Measurements from ENCODE around the gene MINDY4. TPM values are rescaled to one million over a fixed set of nuclear protein-coding genes. Genes with fewer than 3 reads are reported as not detected.

The MINDY4 gene
- total and polyA plus RNA-seq, 4 donors = 7.2 to 13.8 (median 9.1) TPM

GRCh38 chr7:30810986-30811385 lies 39.8 kb downstream of the MINDY4 start:
- no peaks in the 10 kb centered on the region for H3K9me3 ChIP-seq (ENCODE audit: control insufficient read depth, insufficient read depth, low read length)
- H3K4me3 ChIP-seq (ENCODE audit: low read depth, low read length) = no peak overlapping the region
- H3K36me3 ChIP-seq (ENCODE audit: control insufficient read depth, insufficient read depth, low read length) = no peaks in the 10 kb centered on the region
- H3K27me3 ChIP-seq (ENCODE audit: control insufficient read depth, insufficient read depth, low read length) = peaks cover 2% of the 10 kb centered on the region
- WGBS (ENCODE audit: insufficient coverage) = no CpG with 5 or more reads among the region's 5 CpGs
- no peak for DNase-seq (ENCODE audit: low read depth in 4 of 6, low spot score in 6 of 6)
- no peak overlapping the region for H3K27ac ChIP-seq (ENCODE audit: low read depth, low read length)
- peaks cover 18% of the 10 kb centered on the region for H3K4me1 ChIP-seq (ENCODE audit: control insufficient read depth, insufficient read depth, low read length)

- H3K36me3 ChIP-seq (ENCODE audit: control insufficient read depth, insufficient read depth, low read length) = no peaks in the 10 kb centered on the region
- H3K4me1 ChIP-seq (ENCODE audit: control insufficient read depth, insufficient read depth, low read length) = peaks cover 18% of the 10 kb centered on the region
- no peak overlapping the region for H3K27ac ChIP-seq (ENCODE audit: low read depth, low read length)
- no peaks in the 10 kb centered on the region for H3K9me3 ChIP-seq (ENCODE audit: control insufficient read depth, insufficient read depth, low read length)
- 98% methylated on average over 5 of the region's 6 CpGs for WGBS (ENCODE audit: insufficient coverage)
- peaks cover 2% of the 10 kb centered on the region for H3K27me3 ChIP-seq (ENCODE audit: control insufficient read depth, insufficient read depth, low read length)
- no peak for DNase-seq (ENCODE audit: low read depth in 4 of 6, low spot score in 6 of 6)
- H3K4me3 ChIP-seq (ENCODE audit: low read depth, low read length) = no peak overlapping the region
Measured at GRCh38 chr7:30812676-30813075, 41.5 kb downstream of the MINDY4 start.

- H3K4me3 ChIP-seq (ENCODE audit: low read depth, low read length) = no peak overlapping the region
- no peak overlapping the region for H3K27ac ChIP-seq (ENCODE audit: low read depth, low read length)
- H3K27me3 ChIP-seq (ENCODE audit: control insufficient read depth, insufficient read depth, low read length) = peaks cover 2% of the 10 kb centered on the region
- DNase-seq (ENCODE audit: low read depth in 4 of 6, low spot score in 6 of 6) = no peak
- H3K4me1 ChIP-seq (ENCODE audit: control insufficient read depth, insufficient read depth, low read length) = peaks cover 18% of the 10 kb centered on the region
- H3K9me3 ChIP-seq (ENCODE audit: control insufficient read depth, insufficient read depth, low read length) = no peaks in the 10 kb centered on the region
- 93% methylated on average over 3 of the region's 4 CpGs for WGBS (ENCODE audit: insufficient coverage)
- no peaks in the 10 kb centered on the region for H3K36me3 ChIP-seq (ENCODE audit: control insufficient read depth, insufficient read depth, low read length)
Measured at GRCh38 chr7:30813466-30813865, 42.2 kb downstream of the MINDY4 start.

DNA sequence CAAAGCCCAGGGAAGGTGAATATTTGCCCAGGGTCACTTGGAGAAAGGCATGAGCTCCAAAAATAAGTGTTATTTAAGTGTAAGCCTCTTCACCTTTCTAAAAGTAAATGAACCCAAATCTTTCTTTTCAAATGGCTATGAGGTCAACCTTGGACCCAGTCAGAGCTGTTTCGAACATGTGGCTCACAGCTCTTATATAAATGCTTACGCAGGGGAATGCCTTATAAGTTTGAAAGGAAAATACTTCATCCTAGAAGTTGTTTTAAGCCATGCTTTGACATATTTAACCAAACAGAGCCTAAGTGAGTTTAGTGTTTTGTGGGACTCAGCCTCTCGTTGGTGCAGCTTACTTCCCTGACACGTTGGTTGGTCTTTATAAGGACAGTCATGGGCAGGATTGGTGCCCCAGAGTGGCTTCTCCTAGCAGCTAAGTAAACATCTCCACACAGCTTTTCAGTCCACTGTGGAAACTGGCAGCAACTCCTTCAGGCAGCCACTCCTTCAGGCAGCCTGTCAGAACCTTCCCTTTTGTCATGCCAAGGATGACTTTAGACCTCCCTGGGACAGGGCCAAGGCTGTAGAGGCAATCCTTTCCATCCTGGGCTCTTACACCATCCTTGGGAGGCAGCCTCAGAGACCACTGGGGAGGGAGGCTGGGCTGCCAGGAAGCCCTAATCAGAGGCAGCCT lies 43.6 kb downstream of the MINDY4 start:
- no peaks in the 10 kb centered on the region for H3K36me3 ChIP-seq (ENCODE audit: control insufficient read depth, insufficient read depth, low read length)
- peak in 5 of 6 donors; percentile 13 to 73 (median 24) for DNase-seq (ENCODE audit: low read depth in 4 of 6, low spot score in 6 of 6)
- H3K4me1 ChIP-seq (ENCODE audit: control insufficient read depth, insufficient read depth, low read length) = peaks cover 18% of the 10 kb centered on the region
- no peak overlapping the region for H3K4me3 ChIP-seq (ENCODE audit: low read depth, low read length)
- H3K27ac ChIP-seq (ENCODE audit: low read depth, low read length) = peak overlapping the region; percentile 85
- H3K9me3 ChIP-seq (ENCODE audit: control insufficient read depth, insufficient read depth, low read length) = no peaks in the 10 kb centered on the region
- WGBS (ENCODE audit: insufficient coverage) = no CpG with 5 or more reads among the region's 4 CpGs
- H3K27me3 ChIP-seq (ENCODE audit: control insufficient read depth, insufficient read depth, low read length) = peaks cover 2% of the 10 kb centered on the region

- H3K36me3 ChIP-seq (ENCODE audit: control insufficient read depth, insufficient read depth, low read length) = no peaks in the 10 kb centered on the region
- no peak overlapping the region for H3K4me3 ChIP-seq (ENCODE audit: low read depth, low read length)
- H3K4me1 ChIP-seq (ENCODE audit: control insufficient read depth, insufficient read depth, low read length) = peaks cover 18% of the 10 kb centered on the region
- H3K9me3 ChIP-seq (ENCODE audit: control insufficient read depth, insufficient read depth, low read length) = no peaks in the 10 kb centered on the region
- H3K27ac ChIP-seq (ENCODE audit: low read depth, low read length) = peak overlapping the region; percentile 85
- H3K27me3 ChIP-seq (ENCODE audit: control insufficient read depth, insufficient read depth, low read length) = peaks cover 2% of the 10 kb centered on the region
- WGBS (ENCODE audit: insufficient coverage) = 100% methylated on average over 1 of the region's 3 CpGs
- DNase-seq (ENCODE audit: low read depth in 4 of 6, low spot score in 6 of 6) = no peak
Measured at GRCh38 chr7:30815388-30815854, 44.2 kb downstream of the MINDY4 start.

GRCh38 chr7:30815951-30816644 lies 44.9 kb downstream of the MINDY4 start:
- peaks cover 2% of the 10 kb centered on the region for H3K27me3 ChIP-seq (ENCODE audit: control insufficient read depth, insufficient read depth, low read length)
- WGBS (ENCODE audit: insufficient coverage) = 30% methylated on average over 9 of the region's 12 CpGs
- no peak overlapping the region for H3K4me3 ChIP-seq (ENCODE audit: low read depth, low read length)
- no peaks in the 10 kb centered on the region for H3K9me3 ChIP-seq (ENCODE audit: control insufficient read depth, insufficient read depth, low read length)
- DNase-seq (ENCODE audit: low read depth in 4 of 6, low spot score in 6 of 6) = peak in 5 of 6 donors; percentile 13 to 75 (median 36)
- peaks cover 18% of the 10 kb centered on the region for H3K4me1 ChIP-seq (ENCODE audit: control insufficient read depth, insufficient read depth, low read length)
- no peaks in the 10 kb centered on the region for H3K36me3 ChIP-seq (ENCODE audit: control insufficient read depth, insufficient read depth, low read length)
- peak overlapping the region; percentile 85 for H3K27ac ChIP-seq (ENCODE audit: low read depth, low read length)

DNA sequence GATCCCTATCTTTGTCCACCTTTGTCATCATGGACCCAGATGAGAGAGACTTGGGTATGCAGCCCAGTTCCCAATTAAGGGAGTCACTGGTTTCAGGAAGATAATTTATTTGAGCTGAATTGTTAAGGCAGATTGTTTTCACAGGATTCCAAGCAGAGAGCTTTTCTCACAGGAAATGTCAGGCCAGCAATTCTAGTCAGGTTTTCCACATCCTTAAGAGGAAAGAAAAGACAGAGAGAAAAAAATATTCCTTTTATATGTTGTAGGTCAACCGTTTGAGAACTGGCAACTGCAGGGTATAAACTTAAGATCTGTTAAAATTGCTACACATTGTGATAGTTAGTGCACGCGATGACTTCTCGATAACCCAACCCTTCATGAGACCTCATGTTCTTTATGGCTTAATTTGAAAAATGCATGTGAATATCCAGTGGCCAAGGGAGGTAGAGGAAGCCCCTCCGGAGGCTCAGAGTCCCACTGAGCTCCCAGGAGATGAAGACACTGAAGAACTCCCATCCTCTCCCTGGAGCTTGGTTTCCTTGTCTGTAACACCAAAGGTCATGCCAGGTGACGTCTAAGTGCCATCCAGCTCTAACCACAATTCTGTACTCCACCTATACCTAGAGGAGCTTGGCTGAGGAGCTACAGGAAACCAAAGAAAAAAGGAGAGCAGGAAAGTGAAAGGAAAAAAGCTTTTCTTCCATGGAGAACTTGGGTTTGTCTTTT lies 45.6 kb downstream of the MINDY4 start:
- Histone ChIP-seq H3K27me3 (ENCODE audit: control insufficient read depth, insufficient read depth, low read length) (peaks cover 2% of the 10 kb centered on the region), H3K36me3 (ENCODE audit: control insufficient read depth, insufficient read depth, low read length) (no peaks in the 10 kb centered on the region), H3K4me3 (ENCODE audit: low read depth, low read length) (no peak overlapping the region), H3K9me3 (ENCODE audit: control insufficient read depth, insufficient read depth, low read length) (no peaks in the 10 kb centered on the region), H3K4me1 (ENCODE audit: control insufficient read depth, insufficient read depth, low read length) (peaks cover 18% of the 10 kb centered on the region), H3K27ac (ENCODE audit: low read depth, low read length) (peak overlapping the region; percentile 48)
- WGBS (ENCODE audit: insufficient coverage) = 43% methylated on average over 4 of the region's 6 CpGs
- peak in 2 of 6 donors; percentile 5 to 19 for DNase-seq (ENCODE audit: low read depth in 4 of 6, low spot score in 6 of 6)

DNA sequence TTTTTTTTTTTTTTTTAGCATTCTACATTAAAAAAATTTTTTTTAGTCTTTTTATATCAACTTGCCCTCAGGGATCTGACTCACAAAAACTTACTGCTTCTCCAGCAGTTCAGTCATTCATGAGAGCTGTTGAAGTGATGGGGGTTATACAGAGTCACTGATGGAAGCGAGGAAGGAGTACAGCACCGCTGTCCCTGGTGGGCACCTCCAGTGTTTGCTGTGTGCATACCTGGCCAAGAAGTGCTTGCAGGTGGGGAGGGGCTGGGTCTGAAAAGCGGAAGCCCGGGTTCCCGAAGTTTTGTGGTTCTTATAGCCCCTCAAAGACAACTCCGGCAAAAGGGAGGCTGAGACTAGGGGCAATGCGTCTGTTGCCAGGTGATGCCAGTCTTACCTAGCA lies 46.2 kb downstream of the MINDY4 start:
- WGBS (ENCODE audit: insufficient coverage) = 96% methylated on average over 7 of the region's 7 CpGs
- H3K27ac ChIP-seq (ENCODE audit: low read depth, low read length) = peak overlapping the region; percentile 48
- H3K27me3 ChIP-seq (ENCODE audit: control insufficient read depth, insufficient read depth, low read length) = peaks cover 2% of the 10 kb centered on the region
- H3K36me3 ChIP-seq (ENCODE audit: control insufficient read depth, insufficient read depth, low read length) = no peaks in the 10 kb centered on the region
- no peak for DNase-seq (ENCODE audit: low read depth in 4 of 6, low spot score in 6 of 6)
- no peak overlapping the region for H3K4me3 ChIP-seq (ENCODE audit: low read depth, low read length)
- peaks cover 18% of the 10 kb centered on the region for H3K4me1 ChIP-seq (ENCODE audit: control insufficient read depth, insufficient read depth, low read length)
- H3K9me3 ChIP-seq (ENCODE audit: control insufficient read depth, insufficient read depth, low read length) = no peaks in the 10 kb centered on the region

DNA sequence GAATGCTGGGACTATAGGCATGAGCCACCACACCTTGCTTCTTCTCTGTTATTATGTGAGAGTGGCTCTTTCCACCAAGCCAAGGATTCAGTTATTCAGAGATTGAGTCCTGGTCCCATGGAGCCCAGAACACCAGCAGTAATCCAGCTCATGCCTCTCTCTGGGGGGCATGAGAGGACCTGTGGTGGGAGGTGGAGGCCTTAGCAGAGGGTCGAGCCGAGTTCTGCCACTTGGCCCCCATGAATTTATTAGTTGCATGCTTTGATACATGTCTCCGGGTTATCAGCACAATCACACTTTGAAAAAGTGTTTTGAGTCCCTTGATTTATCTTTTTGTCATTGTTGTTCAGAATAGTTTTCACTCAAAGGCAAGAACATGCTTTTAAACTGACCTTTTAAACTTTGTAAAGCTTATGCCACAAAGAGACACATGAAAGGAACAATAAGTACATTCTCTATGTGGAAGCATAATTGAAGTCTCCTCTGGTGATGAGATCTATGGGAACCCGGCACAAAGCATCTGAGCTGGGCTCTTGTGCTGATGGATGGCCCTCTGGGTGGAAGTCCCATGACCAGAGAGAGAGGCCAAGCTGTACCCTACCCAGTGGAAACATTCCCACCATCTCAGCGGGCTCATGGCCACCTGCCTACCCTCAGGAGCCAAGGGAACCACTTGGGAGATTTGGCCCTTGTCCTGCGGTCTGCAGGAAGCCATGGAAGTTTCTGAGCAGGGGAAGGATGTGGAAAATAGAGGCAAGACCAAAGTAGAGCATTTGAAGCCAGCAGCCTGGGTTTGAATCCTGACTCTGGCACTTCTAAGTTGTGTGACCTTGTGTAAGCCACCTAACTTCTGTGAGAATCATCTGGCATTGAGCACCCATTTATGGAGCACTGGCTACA lies 53.9 kb downstream of the MINDY4 start:
- peak in 2 of 6 donors; percentile 34 to 69 for DNase-seq (ENCODE audit: low read depth in 4 of 6, low spot score in 6 of 6)
- Histone ChIP-seq H3K27me3 (ENCODE audit: control insufficient read depth, insufficient read depth, low read length) (no peaks in the 10 kb centered on the region), H3K36me3 (ENCODE audit: control insufficient read depth, insufficient read depth, low read length) (no peaks in the 10 kb centered on the region), H3K4me3 (ENCODE audit: low read depth, low read length) (no peak overlapping the region), H3K27ac (ENCODE audit: low read depth, low read length) (no peak overlapping the region), H3K9me3 (ENCODE audit: control insufficient read depth, insufficient read depth, low read length) (no peaks in the 10 kb centered on the region), H3K4me1 (ENCODE audit: control insufficient read depth, insufficient read depth, low read length) (peaks cover 6% of the 10 kb centered on the region)
- 49% methylated on average over 2 of the region's 6 CpGs for WGBS (ENCODE audit: insufficient coverage)

All from spinal cord (tissue), 10 donors.